Heart left ventricle (tissue), 13 donors: ENCODE data around the gene SEMG1.

Experiments
- POLR2A ChIP-seq, 2 donors: fragments of 450-650 bp; IDR thresholded peaks; one replicate each; pipeline ENCODE4 v1.6.1; 2017; ENCODE audit warnings: antibody characterized with exemption in 2 of 2, mild to moderate bottlenecking in 2 of 2, moderate library complexity in 2 of 2
- TF ChIP-seq, protein P1 (sequence below), 12 donors: fragments of 200-600 bp; sonication (generic) in 4 of 12; IDR thresholded peaks; one replicate each; pipeline versions ENCODE4 v1.5.0 to v1.8.0; 2018 to 2022; ENCODE audit warnings: antibody characterized with exemption in 12 of 12, mild to moderate bottlenecking in 5 of 12
- donor health status: ischemic (EF 13 %, LVEDD 7.1; RV severe dilation, severe dysfunction).
- donor health status: DM: no; HTN: yes; CAD: no.
- donor health status: DM: no; HTN: no; CAD: no.
- donor health status: ischemic (EF 25% LVEDD 6.9; RV normal size, moderate dysfunction).
- donor health status: ischemic (EF 25% LVEDD 5.7; RV mildly dilated, moderate dysfunction).
- donor health status: ischemic (EF 35%, LVEDD 5.7; RV mildly dilated, moderate dysfunction).
- donor health status: nonischemic (EF 11% LVEDD 7.7; RV severe dilation, severe dysfunction).
- donor health status: DM: yes; HTN: yes; CAD: no.
- donor health status: PGD.
- donor health status: ischemic (EF 29% LVEDD 5.4; RV normal size, mild dysfunction).
- donor health status: nonischemic (EF 23%, LVEDD 6.1; RV moderate dilation, normal function).

DNA sequence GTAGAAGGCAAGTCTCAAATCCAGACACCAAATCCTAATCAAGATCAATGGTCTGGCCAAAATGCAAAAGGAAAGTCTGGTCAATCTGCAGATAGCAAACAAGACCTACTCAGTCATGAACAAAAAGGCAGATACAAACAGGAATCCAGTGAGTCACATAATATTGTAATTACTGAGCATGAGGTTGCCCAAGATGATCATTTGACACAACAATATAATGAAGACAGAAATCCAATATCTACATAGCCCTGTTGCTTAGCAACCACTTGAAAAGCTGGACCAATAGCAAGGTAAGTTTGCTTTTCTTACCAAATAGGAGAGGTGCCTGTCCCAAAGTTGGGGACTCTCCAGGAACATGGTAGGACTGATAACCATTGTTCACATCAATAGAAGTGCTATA lies 16.3 kb downstream of the SEMG1 start:
- TF ChIP-seq, protein P1, sequence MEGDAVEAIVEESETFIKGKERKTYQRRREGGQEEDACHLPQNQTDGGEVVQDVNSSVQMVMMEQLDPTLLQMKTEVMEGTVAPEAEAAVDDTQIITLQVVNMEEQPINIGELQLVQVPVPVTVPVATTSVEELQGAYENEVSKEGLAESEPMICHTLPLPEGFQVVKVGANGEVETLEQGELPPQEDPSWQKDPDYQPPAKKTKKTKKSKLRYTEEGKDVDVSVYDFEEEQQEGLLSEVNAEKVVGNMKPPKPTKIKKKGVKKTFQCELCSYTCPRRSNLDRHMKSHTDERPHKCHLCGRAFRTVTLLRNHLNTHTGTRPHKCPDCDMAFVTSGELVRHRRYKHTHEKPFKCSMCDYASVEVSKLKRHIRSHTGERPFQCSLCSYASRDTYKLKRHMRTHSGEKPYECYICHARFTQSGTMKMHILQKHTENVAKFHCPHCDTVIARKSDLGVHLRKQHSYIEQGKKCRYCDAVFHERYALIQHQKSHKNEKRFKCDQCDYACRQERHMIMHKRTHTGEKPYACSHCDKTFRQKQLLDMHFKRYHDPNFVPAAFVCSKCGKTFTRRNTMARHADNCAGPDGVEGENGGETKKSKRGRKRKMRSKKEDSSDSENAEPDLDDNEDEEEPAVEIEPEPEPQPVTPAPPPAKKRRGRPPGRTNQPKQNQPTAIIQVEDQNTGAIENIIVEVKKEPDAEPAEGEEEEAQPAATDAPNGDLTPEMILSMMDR (IDR thresholded peaks at IDR 0.05), result no peak
- no peak for TF ChIP-seq POLR2A (IDR thresholded peaks at IDR 0.05)
